ENCODE data around the gene C7. TPM values are rescaled to one million over a fixed set of nuclear protein-coding genes. Genes with fewer than 3 reads are reported as not detected.

Gene C7
- total and polyA plus RNA-seq, 2 of the 13 experiments (the other 11 are each of a cell fraction or from before 2014, with no cell fraction given) = 1.7 to 3.5 TPM

- TF ChIP-seq ZNF546 (CRISPR knock-in tag; conservative IDR thresholded peaks at IDR 0.05) (no peak), ZSCAN31 (CRISPR knock-in tag; IDR thresholded peaks at IDR 0.05; ENCODE audit: low read depth) (no peak), ZNF550 (CRISPR knock-in tag; IDR thresholded peaks at IDR 0.05; ENCODE audit: borderline replicate concordance) (no peak), HES4 (CRISPR knock-in tag; IDR thresholded peaks at IDR 0.05; ENCODE audit: borderline replicate concordance) (no peak), ZNF770 (CRISPR knock-in tag; IDR thresholded peaks at IDR 0.05) (no peak), ZKSCAN1 (IDR thresholded peaks at IDR 0.05; ENCODE audit: low read length) (no peak), MIXL1 (CRISPR knock-in tag; IDR thresholded peaks at IDR 0.05) (0 out of 2 replicates have a peak, but pooled peaks have one; percentile 42), HMG20B (CRISPR knock-in tag; conservative IDR thresholded peaks at IDR 0.05) (no peak), TARDBP (CRISPR knock-in tag; IDR thresholded peaks at IDR 0.05) (no peak), ZNF12 (CRISPR knock-in tag; IDR thresholded peaks at IDR 0.05) (no peak), ZNF354B (CRISPR knock-in tag; IDR thresholded peaks at IDR 0.05) (no peak), YEATS4 (CRISPR knock-in tag; IDR thresholded peaks at IDR 0.05; ENCODE audit: borderline replicate concordance) (no peak), ZNF256 (CRISPR knock-in tag; conservative IDR thresholded peaks at IDR 0.05) (no peak), ZNF878 (CRISPR knock-in tag; IDR thresholded peaks at IDR 0.05) (no peak), KLF6 (CRISPR knock-in tag; IDR thresholded peaks at IDR 0.05) (peak; percentile 57; the same call in 1 of the 2 replicates), RXRA (CRISPR knock-in tag; IDR thresholded peaks at IDR 0.05) (no peak)
- TF ChIP-seq, protein P1, sequence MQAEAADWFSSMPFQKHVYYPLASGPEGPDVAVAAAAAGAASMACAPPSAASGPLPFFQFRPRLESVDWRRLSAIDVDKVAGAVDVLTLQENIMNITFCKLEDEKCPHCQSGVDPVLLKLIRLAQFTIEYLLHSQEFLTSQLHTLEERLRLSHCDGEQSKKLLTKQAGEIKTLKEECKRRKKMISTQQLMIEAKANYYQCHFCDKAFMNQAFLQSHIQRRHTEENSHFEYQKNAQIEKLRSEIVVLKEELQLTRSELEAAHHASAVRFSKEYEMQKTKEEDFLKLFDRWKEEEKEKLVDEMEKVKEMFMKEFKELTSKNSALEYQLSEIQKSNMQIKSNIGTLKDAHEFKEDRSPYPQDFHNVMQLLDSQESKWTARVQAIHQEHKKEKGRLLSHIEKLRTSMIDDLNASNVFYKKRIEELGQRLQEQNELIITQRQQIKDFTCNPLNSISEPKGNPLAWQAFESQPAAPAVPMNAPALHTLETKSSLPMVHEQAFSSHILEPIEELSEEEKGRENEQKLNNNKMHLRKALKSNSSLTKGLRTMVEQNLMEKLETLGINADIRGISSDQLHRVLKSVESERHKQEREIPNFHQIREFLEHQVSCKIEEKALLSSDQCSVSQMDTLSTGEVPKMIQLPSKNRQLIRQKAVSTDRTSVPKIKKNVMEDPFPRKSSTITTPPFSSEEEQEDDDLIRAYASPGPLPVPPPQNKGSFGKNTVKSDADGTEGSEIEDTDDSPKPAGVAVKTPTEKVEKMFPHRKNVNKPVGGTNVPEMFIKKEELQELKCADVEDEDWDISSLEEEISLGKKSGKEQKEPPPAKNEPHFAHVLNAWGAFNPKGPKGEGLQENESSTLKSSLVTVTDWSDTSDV (CRISPR knock-in tag; IDR thresholded peaks at IDR 0.05) = no peak
- TF ChIP-seq, protein P2, sequence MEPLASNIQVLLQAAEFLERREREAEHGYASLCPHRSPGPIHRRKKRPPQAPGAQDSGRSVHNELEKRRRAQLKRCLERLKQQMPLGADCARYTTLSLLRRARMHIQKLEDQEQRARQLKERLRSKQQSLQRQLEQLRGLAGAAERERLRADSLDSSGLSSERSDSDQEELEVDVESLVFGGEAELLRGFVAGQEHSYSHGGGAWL (CRISPR knock-in tag; IDR thresholded peaks at IDR 0.05) = no peak
- TF ChIP-seq, protein P3, sequence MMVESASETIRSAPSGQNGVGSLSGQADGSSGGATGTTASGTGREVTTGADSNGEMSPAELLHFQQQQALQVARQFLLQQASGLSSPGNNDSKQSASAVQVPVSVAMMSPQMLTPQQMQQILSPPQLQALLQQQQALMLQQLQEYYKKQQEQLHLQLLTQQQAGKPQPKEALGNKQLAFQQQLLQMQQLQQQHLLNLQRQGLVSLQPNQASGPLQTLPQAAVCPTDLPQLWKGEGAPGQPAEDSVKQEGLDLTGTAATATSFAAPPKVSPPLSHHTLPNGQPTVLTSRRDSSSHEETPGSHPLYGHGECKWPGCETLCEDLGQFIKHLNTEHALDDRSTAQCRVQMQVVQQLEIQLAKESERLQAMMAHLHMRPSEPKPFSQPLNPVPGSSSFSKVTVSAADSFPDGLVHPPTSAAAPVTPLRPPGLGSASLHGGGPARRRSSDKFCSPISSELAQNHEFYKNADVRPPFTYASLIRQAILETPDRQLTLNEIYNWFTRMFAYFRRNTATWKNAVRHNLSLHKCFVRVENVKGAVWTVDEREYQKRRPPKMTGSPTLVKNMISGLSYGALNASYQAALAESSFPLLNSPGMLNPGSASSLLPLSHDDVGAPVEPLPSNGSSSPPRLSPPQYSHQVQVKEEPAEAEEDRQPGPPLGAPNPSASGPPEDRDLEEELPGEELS (CRISPR knock-in tag; IDR thresholded peaks at IDR 0.05) = no peak
Observed at GRCh38 chr5:40904205-40904993, 4.9 kb upstream of the C7 start (continued).
